ENCODE results near the gene GRAMD2A.

GRAMD2A gene

GRCh38 chr15:72166716-72167417 is 30.7 kb downstream of the GRAMD2A start:
- no peak for FAIRE-seq

- no peak for FAIRE-seq
Measured at GRCh38 chr15:72163719-72164118, 33.9 kb downstream of the GRAMD2A start.

- FAIRE-seq: no peak
Measured at GRCh38 chr15:72162569-72162968, 35.0 kb downstream of the GRAMD2A start.

GRCh38 chr15:72161361-72162132 is 36.0 kb downstream of the GRAMD2A start:
- no peak for FAIRE-seq

- no peak for FAIRE-seq
Measured at GRCh38 chr15:72160696-72161245, 36.8 kb downstream of the GRAMD2A start.

- no peak for FAIRE-seq
Measured at GRCh38 chr15:72156928-72157327, 40.7 kb downstream of the GRAMD2A start.

- FAIRE-seq: peak; percentile 76
Measured at GRCh38 chr15:72155635-72156616, 41.7 kb downstream of the GRAMD2A start.

- no peak for FAIRE-seq
Measured at GRCh38 chr15:72155003-72155621, 42.5 kb downstream of the GRAMD2A start.

GRCh38 chr15:72154316-72154715 is 43.3 kb downstream of the GRAMD2A start:
- FAIRE-seq: no peak

GRCh38 chr15:72153269-72154000 is 44.2 kb downstream of the GRAMD2A start:
- no peak for FAIRE-seq

- no peak for FAIRE-seq
Measured at GRCh38 chr15:72147418-72147817, 50.2 kb downstream of the GRAMD2A start.

GRCh38 chr15:72146934-72147333 is 50.7 kb downstream of the GRAMD2A start:
- no peak for FAIRE-seq

- no peak for FAIRE-seq
Measured at GRCh38 chr15:72146221-72146620, 51.4 kb downstream of the GRAMD2A start.

GRCh38 chr15:72141171-72142084 is 56.2 kb downstream of the GRAMD2A start:
- FAIRE-seq: no peak

GRCh38 chr15:72140088-72140487 is 57.5 kb downstream of the GRAMD2A start:
- FAIRE-seq: no peak

- FAIRE-seq: no peak
Measured at GRCh38 chr15:72139667-72140066, 57.9 kb downstream of the GRAMD2A start.

- no peak for FAIRE-seq
Measured at GRCh38 chr15:72136170-72137051, 61.2 kb downstream of the GRAMD2A start.

- FAIRE-seq: no peak
Measured at GRCh38 chr15:72135719-72136118, 61.9 kb downstream of the GRAMD2A start.

GRCh38 chr15:72133211-72133610 is 64.4 kb downstream of the GRAMD2A start:
- no peak for FAIRE-seq
